COLO829 (cell line): Measurements from ENCODE around the gene SND1.
A peak's percentile ranks its signal among the peaks of the same experiment; 100 is the strongest.

Source experiments
- DNase-seq: peaks from one replicate; pipeline ENCODE4 v3.0.0; 2012; ENCODE audit warnings: low spot score

SND1 gene

DNA sequence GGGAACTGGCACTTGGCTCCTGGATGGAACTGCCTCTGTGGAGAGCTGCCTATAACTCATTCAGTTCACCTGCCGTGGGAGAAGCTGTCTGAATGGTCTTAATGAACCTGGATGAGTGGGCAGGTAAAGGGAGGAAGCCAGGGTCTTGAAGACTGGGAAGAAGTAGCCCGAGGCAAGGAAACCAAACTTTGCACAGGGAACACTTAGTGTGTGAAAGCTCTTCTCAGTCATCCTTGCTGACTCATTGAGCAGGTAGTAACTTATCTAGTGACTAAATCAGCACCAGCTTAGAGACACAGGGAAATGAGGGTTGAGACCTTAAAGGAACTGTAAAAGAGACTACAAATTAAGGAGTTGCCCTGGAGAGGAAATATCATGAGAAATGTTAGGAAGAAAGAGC, 369.4 kb downstream of the SND1 start:
- DNase-seq, result no peak

DNA sequence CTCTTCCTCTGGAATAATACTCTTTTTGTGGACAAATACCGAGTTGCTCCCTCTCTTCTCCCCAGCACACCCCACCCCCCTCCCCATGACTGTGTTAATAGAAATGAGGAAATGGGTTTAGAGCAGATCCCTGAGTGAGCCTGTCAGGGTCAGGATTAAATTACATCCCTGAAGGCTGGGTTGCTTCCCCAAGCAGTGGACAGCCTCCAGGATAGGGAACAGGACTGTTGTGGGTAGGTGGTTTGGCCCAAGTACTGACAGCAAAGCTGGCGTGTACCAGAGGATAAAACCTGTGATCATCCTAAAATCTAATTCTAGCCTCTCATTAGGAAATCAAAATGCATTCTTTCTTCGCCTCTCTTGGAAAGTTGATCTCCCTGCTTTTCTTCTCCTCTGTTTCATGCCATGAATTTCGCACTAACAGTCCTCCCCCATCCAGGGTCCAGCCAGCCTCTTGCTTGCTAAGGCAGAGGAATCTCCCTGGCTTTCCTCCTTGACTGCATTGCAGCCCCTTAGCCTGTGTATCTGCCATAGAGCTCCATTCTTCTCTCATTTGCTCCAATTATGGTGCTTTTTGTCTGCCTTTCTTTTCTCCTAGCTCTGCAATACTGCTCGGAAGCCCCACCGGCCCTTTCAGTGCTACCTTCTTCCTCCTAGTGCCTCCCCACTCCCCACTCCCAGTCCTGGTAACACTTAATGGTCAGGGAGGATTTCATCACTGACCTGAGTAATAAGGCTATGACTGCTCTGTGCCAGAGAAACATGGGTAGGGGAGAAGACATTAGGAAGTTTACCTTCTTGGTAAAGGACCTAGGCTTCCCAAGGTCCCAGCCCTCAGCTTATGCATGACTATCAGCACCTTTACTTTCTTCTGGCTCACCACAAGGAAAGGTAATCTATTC, 370.9 kb downstream of the SND1 start:
- no peak for DNase-seq

GRCh38 chr7:128024151-128024550, 372.2 kb downstream of the SND1 start:
- no peak for DNase-seq

DNA sequence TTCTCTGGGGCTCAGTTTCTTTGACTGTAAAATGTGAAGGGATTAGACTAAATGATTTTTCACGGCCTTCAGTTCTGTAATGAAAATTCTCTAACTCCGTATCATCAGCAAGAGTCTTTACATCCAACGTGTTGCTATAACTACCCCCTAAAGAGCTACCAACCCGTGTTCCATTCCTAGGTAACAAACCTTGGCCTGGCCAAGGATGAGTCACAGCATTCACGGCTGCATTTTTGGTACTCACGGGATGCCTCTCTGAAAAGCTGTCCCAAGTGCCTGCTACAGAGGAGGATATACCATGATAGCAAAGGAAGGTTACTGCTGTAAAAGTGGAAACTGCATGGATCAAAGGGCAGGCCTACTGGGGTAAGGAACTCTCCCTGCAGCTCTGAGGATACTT, 373.4 kb downstream of the SND1 start:
- DNase-seq, result no peak

GRCh38 chr7:128025819-128026218, 373.8 kb downstream of the SND1 start:
- no peak for DNase-seq

DNA sequence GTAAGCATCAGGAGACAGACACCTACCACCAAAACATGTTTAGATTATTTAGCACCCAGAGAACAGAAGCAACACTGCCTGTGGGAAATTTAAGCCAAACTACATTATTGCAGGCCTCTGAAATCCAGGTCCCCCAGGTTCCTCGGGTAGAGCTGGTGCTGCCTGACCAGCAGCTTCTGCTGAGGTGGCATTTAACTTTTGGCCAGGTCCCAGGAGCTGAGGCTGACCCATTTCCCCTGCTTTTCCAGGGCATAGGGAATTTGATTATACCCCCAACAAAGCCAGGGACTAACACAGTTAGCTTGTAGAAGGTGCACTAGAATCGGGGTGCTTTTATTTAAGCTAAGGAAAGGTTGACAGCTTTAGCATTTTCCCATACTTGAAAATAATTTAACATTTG, 374.6 kb downstream of the SND1 start:
- no peak for DNase-seq

- DNase-seq, result no peak
Measured at GRCh38 chr7:128027485-128027980, 375.5 kb downstream of the SND1 start.

GRCh38 chr7:128029405-128029995, 377.5 kb downstream of the SND1 start:
- no peak for DNase-seq

DNA sequence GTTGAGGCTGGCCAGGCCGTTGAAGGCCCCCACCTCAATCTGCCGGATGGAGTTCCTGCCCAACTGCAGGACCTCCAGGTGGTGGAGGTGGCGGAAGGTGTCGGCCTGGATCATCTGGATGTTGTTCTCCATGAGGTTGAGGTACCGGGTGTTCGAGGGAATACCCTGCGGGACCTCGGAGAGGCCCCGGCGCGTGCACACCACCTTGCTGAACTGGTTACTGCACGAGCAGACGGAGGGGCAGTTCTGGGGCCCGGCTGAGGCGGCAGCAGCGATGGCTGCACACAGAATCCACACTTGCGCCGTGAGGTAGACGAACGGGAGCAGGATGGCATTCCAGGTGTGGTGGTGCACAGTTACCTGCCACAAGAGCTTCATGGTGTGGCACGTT, 378.3 kb downstream of the SND1 start:
- DNase-seq, result no peak

DNA sequence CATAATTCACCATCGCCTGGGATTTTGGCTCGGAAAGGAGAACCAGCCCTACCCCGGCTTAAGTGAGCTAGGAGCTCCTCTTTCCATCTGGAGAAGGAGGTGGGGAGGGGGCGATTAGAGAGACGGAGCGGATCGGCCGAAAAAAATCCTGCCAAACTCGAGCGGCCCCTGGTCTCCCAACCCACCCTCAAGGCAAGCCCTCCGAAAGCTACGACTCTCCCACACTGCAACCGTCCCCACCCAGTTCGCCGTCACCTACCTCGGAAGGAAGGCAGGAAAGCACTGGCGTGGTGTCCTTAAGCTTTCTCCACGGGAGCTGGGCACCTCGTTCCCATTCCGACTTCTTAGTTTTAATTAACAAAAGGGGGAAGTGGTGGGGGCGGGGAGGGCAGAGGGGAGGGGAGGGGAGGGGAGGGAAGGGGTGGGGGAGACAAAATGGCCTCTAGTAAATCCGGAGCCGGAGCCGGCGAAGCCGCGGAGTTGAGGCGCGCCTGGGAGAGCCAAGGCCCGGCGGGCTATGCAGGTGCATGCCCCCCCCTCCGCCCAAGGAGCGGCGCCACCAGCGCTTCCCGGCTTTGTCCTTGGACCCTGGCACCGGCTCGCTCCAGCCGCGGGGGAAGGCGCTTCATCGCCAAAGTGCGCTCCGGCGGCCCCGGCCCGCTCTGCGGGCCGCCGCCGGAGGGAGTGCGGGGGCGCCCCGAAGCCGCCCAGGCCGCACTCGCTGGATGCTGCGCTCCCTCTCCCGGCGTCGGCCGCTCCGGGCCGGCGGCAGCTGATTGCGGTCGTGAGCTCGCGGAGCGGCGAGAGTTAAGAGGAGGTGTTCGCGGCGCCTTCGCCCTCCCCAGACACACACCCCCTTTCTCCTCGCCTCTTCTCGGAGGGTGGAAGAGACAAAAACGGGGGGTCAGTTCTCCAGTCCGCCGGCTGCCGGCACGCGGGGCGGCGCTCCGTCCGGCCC, 378.9 kb downstream of the SND1 start, which contains the start of gene LRRC4:
Gene LRRC4 (minus strand): TSS at position 784 of the 958 bp plus-strand sequence. CDS start 797 bp downstream, outside the sequence.
- no peak for DNase-seq

- DNase-seq, result no peak
Measured at GRCh38 chr7:128031901-128032604, 380.1 kb downstream of the SND1 start.

- DNase-seq, result no peak
Measured at GRCh38 chr7:128032605-128033235, 380.7 kb downstream of the SND1 start.

DNA sequence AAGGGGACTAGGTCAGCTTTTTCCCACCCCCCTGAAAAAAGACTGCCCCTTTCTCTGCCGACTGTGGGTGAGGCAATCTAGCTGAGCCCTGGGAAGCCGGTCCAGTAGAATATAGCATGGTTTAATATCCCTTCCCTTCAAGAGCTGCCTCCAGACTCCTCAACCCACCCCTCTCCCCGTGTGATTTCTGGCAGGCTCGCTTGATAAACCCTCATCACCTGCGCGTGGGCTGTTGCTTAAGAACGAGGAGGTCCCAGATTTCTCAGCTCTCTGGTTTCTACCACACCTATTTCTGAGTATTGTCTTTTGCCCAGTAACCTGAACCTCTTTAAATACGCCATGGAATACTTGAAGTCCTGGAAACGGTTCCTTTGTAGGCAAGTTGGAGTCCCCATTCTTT, 381.3 kb downstream of the SND1 start:
- no peak for DNase-seq

GRCh38 chr7:128034825-128035224, 382.8 kb downstream of the SND1 start:
- no peak for DNase-seq

GRCh38 chr7:128035712-128036111, 383.7 kb downstream of the SND1 start:
- DNase-seq, result peak; percentile 44

DNA sequence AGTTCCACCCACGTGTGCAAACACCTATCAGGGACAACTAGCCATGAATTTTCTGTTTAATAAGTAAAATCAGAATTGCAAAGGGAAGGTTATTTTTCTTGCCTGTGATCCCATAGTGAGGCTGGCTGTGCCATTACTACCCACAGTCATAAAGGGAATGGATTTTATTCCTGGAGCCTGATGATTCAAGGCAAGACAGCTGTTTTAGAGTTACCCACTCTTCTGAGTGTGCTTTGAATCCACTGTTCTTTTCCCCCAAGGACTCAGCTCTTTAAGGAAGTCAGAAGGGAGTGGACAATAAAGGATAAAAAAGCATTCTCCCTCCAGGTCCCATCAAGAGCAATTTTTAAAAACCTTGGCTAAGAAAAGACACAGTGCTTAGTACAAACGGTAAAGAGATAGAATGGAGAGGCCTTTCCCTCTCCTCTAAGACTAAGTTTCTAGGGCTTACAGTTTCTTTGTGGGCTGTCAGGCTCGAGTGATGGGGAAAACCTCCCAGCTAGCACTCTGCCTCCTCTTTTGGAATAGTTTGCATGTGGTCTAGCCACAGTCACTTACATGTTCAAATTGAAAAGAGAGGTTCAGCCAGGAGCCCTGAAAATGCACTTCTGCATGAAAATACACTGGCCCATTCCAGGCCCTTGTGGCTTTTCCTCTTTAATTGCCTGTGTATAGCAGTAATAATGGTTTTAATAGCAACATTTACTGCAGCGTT, 384.4 kb downstream of the SND1 start:
- no peak for DNase-seq

GRCh38 chr7:128037081-128037480, 385.1 kb downstream of the SND1 start:
- DNase-seq, result no peak

DNA sequence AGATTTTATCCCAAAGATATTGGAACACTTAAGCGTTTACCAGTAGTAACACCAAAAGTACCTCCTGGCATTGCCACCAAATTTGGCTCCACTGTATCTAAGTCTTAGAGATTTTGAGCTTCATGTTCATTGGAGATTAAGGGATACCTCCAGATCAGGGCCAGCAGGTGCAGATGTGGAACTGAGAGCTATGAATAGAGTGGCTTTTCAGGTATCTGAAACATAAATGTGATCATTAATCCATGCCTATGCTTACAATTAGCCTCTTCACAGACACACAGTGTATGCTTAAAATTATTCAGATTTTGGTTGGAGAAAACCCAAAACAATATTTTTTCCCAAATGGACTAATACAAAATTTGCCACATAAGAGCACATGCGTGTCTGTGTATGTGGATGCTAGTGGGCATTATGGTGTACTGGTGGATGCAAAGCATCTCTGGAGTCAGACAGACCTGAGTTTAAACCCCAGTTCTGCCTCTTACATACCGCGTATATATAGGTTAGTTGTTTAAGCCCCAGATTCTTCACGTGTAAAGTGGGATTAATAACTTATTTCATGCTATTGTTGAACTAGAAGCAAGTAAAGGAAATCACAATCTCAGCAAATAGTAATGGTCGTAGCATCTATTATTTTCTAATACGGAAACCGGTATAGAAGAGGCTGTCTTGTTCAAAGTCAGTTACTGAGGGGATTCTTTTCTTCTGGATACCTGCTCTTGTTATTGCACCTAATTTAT, 386.1 kb downstream of the SND1 start:
- no peak for DNase-seq

DNA sequence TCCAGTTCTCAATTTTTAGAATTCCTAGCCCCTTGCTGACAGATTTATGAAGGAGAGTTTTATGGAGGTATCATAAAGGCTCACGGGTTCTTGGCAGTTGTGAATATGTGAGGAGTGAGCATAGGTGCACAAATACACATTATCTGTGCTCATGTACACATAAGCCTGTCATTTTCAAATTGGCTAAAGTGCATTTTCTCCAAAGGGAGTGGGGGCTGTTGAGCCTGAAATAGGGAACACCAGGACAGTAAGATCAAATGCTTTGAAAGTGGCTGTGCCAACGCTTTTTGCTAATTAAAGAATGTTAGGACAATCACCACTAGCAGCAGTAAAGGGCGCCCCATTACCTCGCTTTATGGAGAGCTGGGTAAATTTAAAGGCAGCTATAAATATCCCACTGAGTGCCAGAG, 387.6 kb downstream of the SND1 start:
- no peak for DNase-seq

DNA sequence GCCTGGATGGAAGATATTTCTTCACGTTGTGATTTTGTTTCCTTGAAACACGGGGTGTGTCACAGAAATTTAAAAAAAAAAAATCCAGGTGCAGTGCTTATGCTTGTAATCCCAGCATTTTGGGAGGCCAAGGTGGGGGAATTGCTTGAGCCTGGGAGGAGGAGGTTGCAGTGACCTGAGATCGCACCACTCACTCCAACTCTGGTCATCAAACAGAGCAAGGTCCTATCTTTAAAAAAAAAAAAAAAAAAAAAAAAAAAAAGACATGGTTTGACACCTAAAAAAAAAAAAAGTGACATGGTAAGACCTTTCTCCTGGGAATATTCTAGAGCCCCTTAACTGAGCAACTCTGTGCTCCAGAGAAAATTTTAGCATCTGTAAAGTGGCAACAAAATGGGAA, 388.2 kb downstream of the SND1 start:
- no peak for DNase-seq
